Stimulated activated naive B cell treated with anti-CD40 and anti-IgM and Interleukin-4, amounts not matched to agents 10 μg/mL and 1 μg/mL and 100 μg/mL, for 72 hours (primary cell): Measurements from ENCODE around the gene CDV3.

ENCODE experiments used
- ATAC-seq, 2 donors: fragments of 150-1000 bp; cut with Tn5 transposase; replicated peaks; 2 replicates each; pipeline ENCODE4 v1.10.0; 2021; ENCODE audit warnings: moderate library complexity in 1 of 2
- DNase-seq: peaks from one replicate; pipeline ENCODE4 v3.0.0; 2021
- H3K27ac Mint-ChIP-seq: one replicate; pipeline ENCODE4 v1.8.0; 2022; ENCODE audit warnings: mild to moderate bottlenecking, mixed read lengths
- H3K27me3 Mint-ChIP-seq, 2 donors: one replicate each; pipeline ENCODE4 v1.8.0; 2022; ENCODE audit warnings: mixed read lengths in 2 of 2
- H3K36me3 Mint-ChIP-seq, 2 donors: one replicate each; pipeline ENCODE4 v1.8.0; 2022; ENCODE audit warnings: mixed read lengths in 2 of 2, mild to moderate bottlenecking in 1 of 2
- H3K4me1 Mint-ChIP-seq, 2 donors: one replicate each; pipeline ENCODE4 v1.8.0; 2022; ENCODE audit warnings: mixed read lengths in 2 of 2, mild to moderate bottlenecking in 1 of 2
- H3K4me3 Mint-ChIP-seq, 2 donors: one replicate each; pipeline ENCODE4 v1.8.0; 2022; ENCODE audit warnings: mild to moderate bottlenecking in 2 of 2, mixed read lengths in 2 of 2, moderate library complexity in 1 of 2
- H3K9me3 Mint-ChIP-seq, 2 donors: one replicate each; pipeline ENCODE4 v1.8.0; 2022; ENCODE audit warnings: mixed read lengths in 2 of 2, mild to moderate bottlenecking in 1 of 2

Gene CDV3

GRCh38 chr3:133600572-133601081, 27.1 kb downstream of the CDV3 start:
- no peaks in the 10 kb centered on the region for H3K27me3 Mint-ChIP-seq
- H3K36me3 Mint-ChIP-seq: peaks cover 21 to 41% of the 10 kb centered on the region in 2 donors
- ATAC-seq: no peak
- no peaks in the 10 kb centered on the region for H3K9me3 Mint-ChIP-seq
- H3K27ac Mint-ChIP-seq: no peak overlapping the region
- peaks cover 0 to 8% of the 10 kb centered on the region in 2 donors for H3K4me1 Mint-ChIP-seq
- no peak overlapping the region for H3K4me3 Mint-ChIP-seq
- no peak for DNase-seq

GRCh38 chr3:133606342-133606741, 32.9 kb downstream of the CDV3 start:
- H3K9me3 Mint-ChIP-seq: no peaks in the 10 kb centered on the region
- ATAC-seq (no peak), DNase-seq (no peak)
- no peak overlapping the region for H3K4me3 Mint-ChIP-seq
- H3K36me3 Mint-ChIP-seq: peaks cover 36 to 55% of the 10 kb centered on the region in 2 donors
- no peaks in the 10 kb centered on the region for H3K4me1 Mint-ChIP-seq
- no peak overlapping the region for H3K27ac Mint-ChIP-seq
- H3K27me3 Mint-ChIP-seq: no peaks in the 10 kb centered on the region

GRCh38 chr3:133606902-133607301, 33.4 kb downstream of the CDV3 start:
- DNase-seq: no peak
- Mint-ChIP-seq H3K9me3 (no peaks in the 10 kb centered on the region), H3K4me3 (no peak overlapping the region), H3K36me3 (peaks cover 36 to 53% of the 10 kb centered on the region in 2 donors), H3K27ac (no peak overlapping the region), H3K27me3 (no peaks in the 10 kb centered on the region), H3K4me1 (no peaks in the 10 kb centered on the region)
- ATAC-seq: no peak

- ATAC-seq (no peak), DNase-seq (no peak)
- H3K27ac Mint-ChIP-seq: no peak overlapping the region
- no peak overlapping the region for H3K4me3 Mint-ChIP-seq
- no peaks in the 10 kb centered on the region for H3K27me3 Mint-ChIP-seq
- peaks cover 37 to 55% of the 10 kb centered on the region in 2 donors for H3K36me3 Mint-ChIP-seq
- H3K4me1 Mint-ChIP-seq: no peaks in the 10 kb centered on the region
- no peaks in the 10 kb centered on the region for H3K9me3 Mint-ChIP-seq
Observed at GRCh38 chr3:133607816-133608215, 34.3 kb downstream of the CDV3 start.

GRCh38 chr3:133608388-133608787, 34.9 kb downstream of the CDV3 start:
- H3K27ac Mint-ChIP-seq: no peak overlapping the region
- ATAC-seq (no peak), DNase-seq (no peak)
- H3K9me3 Mint-ChIP-seq: no peaks in the 10 kb centered on the region
- no peaks in the 10 kb centered on the region for H3K27me3 Mint-ChIP-seq
- H3K4me3 Mint-ChIP-seq: no peak overlapping the region
- no peaks in the 10 kb centered on the region for H3K4me1 Mint-ChIP-seq
- H3K36me3 Mint-ChIP-seq: peaks cover 40 to 54% of the 10 kb centered on the region in 2 donors

GRCh38 chr3:133610031-133610430, 36.5 kb downstream of the CDV3 start:
- H3K36me3 Mint-ChIP-seq: peaks cover 40 to 51% of the 10 kb centered on the region in 2 donors
- H3K27ac Mint-ChIP-seq: no peak overlapping the region
- ATAC-seq (no peak), DNase-seq (no peak)
- H3K4me1 Mint-ChIP-seq: no peaks in the 10 kb centered on the region
- no peaks in the 10 kb centered on the region for H3K9me3 Mint-ChIP-seq
- no peaks in the 10 kb centered on the region for H3K27me3 Mint-ChIP-seq
- H3K4me3 Mint-ChIP-seq: no peak overlapping the region

- no peak for DNase-seq
- H3K27me3 Mint-ChIP-seq: no peaks in the 10 kb centered on the region
- H3K27ac Mint-ChIP-seq: no peak overlapping the region
- no peaks in the 10 kb centered on the region for H3K4me1 Mint-ChIP-seq
- H3K36me3 Mint-ChIP-seq: peaks cover 45 to 59% of the 10 kb centered on the region in 2 donors
- H3K4me3 Mint-ChIP-seq: no peak overlapping the region
- no peak for ATAC-seq
- H3K9me3 Mint-ChIP-seq: no peaks in the 10 kb centered on the region
Observed at GRCh38 chr3:133611534-133611933, 38.0 kb downstream of the CDV3 start.

GRCh38 chr3:133620066-133620784, 46.7 kb downstream of the CDV3 start:
- ATAC-seq (peak; percentile 100), DNase-seq (peak; percentile 52)
- no peaks in the 10 kb centered on the region for H3K9me3 Mint-ChIP-seq
- H3K4me3 Mint-ChIP-seq: no peak overlapping the region
- H3K4me1 Mint-ChIP-seq: peaks cover 9 to 17% of the 10 kb centered on the region in 2 donors
- H3K27me3 Mint-ChIP-seq: no peaks in the 10 kb centered on the region
- peaks cover 33 to 46% of the 10 kb centered on the region in 2 donors for H3K36me3 Mint-ChIP-seq
- peak overlapping the region; percentile 47 for H3K27ac Mint-ChIP-seq

- no peak for ATAC-seq
- Mint-ChIP-seq H3K27me3 (no peaks in the 10 kb centered on the region), H3K27ac (no peak overlapping the region), H3K9me3 (no peaks in the 10 kb centered on the region), H3K4me1 (no peaks in the 10 kb centered on the region), H3K36me3 (peaks cover 17 to 44% of the 10 kb centered on the region in 2 donors), H3K4me3 (no peak overlapping the region)
- no peak for DNase-seq
Observed at GRCh38 chr3:133627789-133628188, 54.3 kb downstream of the CDV3 start.

GRCh38 chr3:133629146-133629545, 55.7 kb downstream of the CDV3 start:
- Mint-ChIP-seq H3K27me3 (no peaks in the 10 kb centered on the region), H3K4me3 (no peak overlapping the region), H3K4me1 (no peaks in the 10 kb centered on the region), H3K27ac (no peak overlapping the region), H3K9me3 (no peaks in the 10 kb centered on the region), H3K36me3 (peaks cover 25 to 52% of the 10 kb centered on the region in 2 donors)
- DNase-seq (no peak), ATAC-seq (no peak)

- no peaks in the 10 kb centered on the region for H3K27me3 Mint-ChIP-seq
- H3K9me3 Mint-ChIP-seq: no peaks in the 10 kb centered on the region
- no peak overlapping the region for H3K27ac Mint-ChIP-seq
- DNase-seq (no peak), ATAC-seq (no peak)
- no peak overlapping the region for H3K4me3 Mint-ChIP-seq
- H3K4me1 Mint-ChIP-seq: no peaks in the 10 kb centered on the region
- H3K36me3 Mint-ChIP-seq: peaks cover 35 to 64% of the 10 kb centered on the region in 2 donors
Observed at GRCh38 chr3:133633439-133633838, 60.0 kb downstream of the CDV3 start.
